NB4 (cell line): ENCODE measurements around the gene HMCN2.

Experiments
- CTCF ChIP-seq: IDR thresholded peaks from one replicate; pipeline ENCODE4 v1.5.1; 2012; ENCODE audit warnings: low read depth, low read length
- MYC ChIP-seq: IDR thresholded peaks from 2 replicates; pipeline ENCODE4 v1.6.1; 2011; ENCODE audit warnings: low read depth, low read length
- POLR2A ChIP-seq: IDR thresholded peaks from 2 replicates; pipeline ENCODE4 v1.6.1; 2011; ENCODE audit warnings: mild to moderate bottlenecking; ENCODE audit not compliant: insufficient read length; ENCODE audit errors: extremely low read depth

GRCh38 chr9:130406278-130406895 lies 140.8 kb downstream of the HMCN2 start:
- TF ChIP-seq CTCF: no peak
- TF ChIP-seq POLR2A: no peak
- no peak for TF ChIP-seq MYC
